H1 (cell line): ENCODE results near the gene SYDE1. TPM values are rescaled to one million over a fixed set of nuclear protein-coding genes. Genes with fewer than 3 reads are reported as not detected.

ENCODE experiments used
- CTCF ChIA-PET: fragments of 300-600 bp; sonication (Branson Sonifier 250); formaldehyde crosslinking; loops from one replicate; lab custom pipeline; 2021; ENCODE audit not compliant: partially characterized antibody; lab: Charles Lee
- POLR2A ChIA-PET: fragments of 300-600 bp; sonication (Branson Sonifier 250); formaldehyde crosslinking; loops from one replicate; lab custom pipeline; 2021; ENCODE audit warnings: inconsistent platforms; ENCODE audit not compliant: partially characterized antibody; lab: Charles Lee
- DNase-seq, 2 experiments: peaks; one replicate each; pipeline versions ENCODE4 v3.0.0 to v3.0.0-alpha.2; 2010 to 2022; ENCODE audit warnings: low spot score in 2 of 2, low read depth in 1 of 2, mixed read lengths in 1 of 2
- FAIRE-seq: peaks from 2 replicates; lab custom pipeline; 2011; peaks lifted over from hg19 to GRCh38; lab: Jason Lieb, UNC
- H2AFZ ChIP-seq: 2 replicates; pipeline ENCODE4 v1.8.1; 2012; ENCODE audit warnings: low read length, inconsistent platforms
- H2AK5ac ChIP-seq: 2 replicates; pipeline ENCODE4 v1.6.1; 2013; ENCODE audit warnings: low read depth, low read length
- H2BK120ac ChIP-seq: replicated peaks from 2 replicates; pipeline ENCODE3; 2013; ENCODE audit warnings: low read depth, low read length, inconsistent platforms
- H2BK12ac ChIP-seq: 2 replicates; pipeline ENCODE4 v1.6.1; 2013; ENCODE audit warnings: low read depth, low read length
- H2BK15ac ChIP-seq: 2 replicates; pipeline ENCODE4 v1.6.1; 2013; ENCODE audit warnings: low read length
- H2BK20ac ChIP-seq: 2 replicates; pipeline ENCODE4 v1.6.1; 2013; ENCODE audit warnings: low read length
- H2BK5ac ChIP-seq: 2 replicates; pipeline ENCODE4 v1.6.1; 2013; ENCODE audit warnings: low read depth, low read length
- H3K14ac ChIP-seq: 2 replicates; pipeline ENCODE4 v1.6.1; 2013; ENCODE audit warnings: inconsistent platforms; ENCODE audit not compliant: insufficient read length
- H3K18ac ChIP-seq: 2 replicates; pipeline ENCODE4 v1.6.1; 2013; ENCODE audit warnings: low read length; ENCODE audit errors: extremely low read depth
- H3K23ac ChIP-seq: 2 replicates; pipeline ENCODE4 v1.6.1; 2013; ENCODE audit warnings: inconsistent platforms; ENCODE audit not compliant: insufficient read length
- H3K23me2 ChIP-seq: 2 replicates; pipeline ENCODE4 v1.6.1; 2013; ENCODE audit warnings: low read depth, low read length
- H3K27ac ChIP-seq: 2 replicates; pipeline ENCODE4 v1.6.1; 2011; ENCODE audit warnings: low read depth, low read length, inconsistent platforms
- H3K27me3 ChIP-seq, 4 experiments: replicated peaks in 1 of 4; 1 replicate in 1 of 4; 2 replicates in 3 of 4; pipeline versions ENCODE4 v1.6.1 to v1.8.1; 2011 to 2013; ENCODE audit warnings: low read length in 3 of 4, mild to moderate bottlenecking in 3 of 4, inconsistent platforms in 2 of 4, mixed read lengths in 2 of 4, moderate library complexity in 1 of 4; ENCODE audit not compliant: control insufficient read depth in 3 of 4, insufficient read depth in 3 of 4; ENCODE audit errors: extremely low read depth in 1 of 4
- H3K36me3 ChIP-seq, 4 experiments: 2 replicates each; pipeline versions ENCODE4 v1.6.1 to v1.8.1; 2011 to 2013; ENCODE audit warnings: mild to moderate bottlenecking in 4 of 4, low read length in 3 of 4, moderate library complexity in 2 of 4, control low read depth in 1 of 4, inconsistent platforms in 1 of 4; ENCODE audit not compliant: insufficient read depth in 4 of 4, control insufficient read depth in 2 of 4
- H3K4ac ChIP-seq: replicated peaks from 2 replicates; pipeline ENCODE3; 2013; ENCODE audit warnings: low read length, low read depth, mixed read lengths, inconsistent platforms; ENCODE audit not compliant: insufficient read length
- H3K4me1 ChIP-seq, 4 experiments: replicated peaks in 1 of 4; 1 replicate in 1 of 4; 2 replicates in 3 of 4; pipeline versions ENCODE4 v1.6.1 to v1.8.1; 2011 to 2013; ENCODE audit warnings: low read length in 3 of 4, inconsistent platforms in 2 of 4, mixed read lengths in 1 of 4; ENCODE audit not compliant: insufficient read depth in 4 of 4, control insufficient read depth in 3 of 4
- H3K4me2 ChIP-seq, 2 experiments: 2 replicates each; pipeline versions ENCODE4 v1.6.1 to v1.8.1; 2011 to 2013; ENCODE audit warnings: low read depth in 2 of 2, low read length in 2 of 2, control low read depth in 1 of 2, inconsistent platforms in 1 of 2, mild to moderate bottlenecking in 1 of 2; ENCODE audit not compliant: insufficient read depth in 1 of 2
- H3K4me3 ChIP-seq, 4 experiments: fragments of 200-600, 300-600 bp in 1 of 4; sonication (generic), shearing (Covaris generic), sonication (Bioruptor Twin) in 1 of 4; 2 replicates each; pipeline versions ENCODE4 v1.5.1 to v1.8.1; 2011 to 2016; ENCODE audit warnings: low read length in 4 of 4, low read depth in 3 of 4, control low read depth in 2 of 4, inconsistent platforms in 2 of 4, mild to moderate bottlenecking in 2 of 4, mixed read lengths in 1 of 4, moderate library complexity in 1 of 4; ENCODE audit not compliant: insufficient read depth in 2 of 4; ENCODE audit errors: extremely low read depth in 1 of 4
- H3K56ac ChIP-seq: replicated peaks from 2 replicates; pipeline ENCODE3; 2013; ENCODE audit warnings: low read depth, mild to moderate bottlenecking, mixed read lengths, low read length, inconsistent platforms; ENCODE audit not compliant: insufficient read length
- H3K79me1 ChIP-seq: 2 replicates; pipeline ENCODE4 v1.6.1; 2013; ENCODE audit warnings: low read depth, low read length, control low read depth
- H3K79me2 ChIP-seq, 2 experiments: 2 replicates each; pipeline versions ENCODE4 v1.6.1 to v1.8.1; 2012 to 2013; ENCODE audit warnings: low read length in 2 of 2, mild to moderate bottlenecking in 2 of 2, inconsistent platforms in 1 of 2; ENCODE audit not compliant: insufficient read depth in 2 of 2, control insufficient read depth in 1 of 2
- H3K9ac ChIP-seq, 4 experiments: replicated peaks in 1 of 4; 1 replicate in 1 of 4; 2 replicates in 3 of 4; pipeline versions ENCODE4 v1.6.1 to v1.8.1; 2011 to 2013; ENCODE audit warnings: low read depth in 3 of 4, low read length in 3 of 4, control low read depth in 2 of 4, mild to moderate bottlenecking in 2 of 4, moderate library complexity in 2 of 4, inconsistent platforms in 1 of 4; ENCODE audit errors: extremely low read depth in 1 of 4
- H3K9me3 ChIP-seq, 2 experiments: 2 replicates each; pipeline versions ENCODE4 v1.6.1 to v1.8.1; 2012 to 2013; ENCODE audit warnings: mild to moderate bottlenecking in 2 of 2, moderate library complexity in 2 of 2, control low read depth in 1 of 2, inconsistent platforms in 1 of 2, low read depth in 1 of 2, low read length in 1 of 2, mixed read lengths in 1 of 2; ENCODE audit not compliant: insufficient read depth in 2 of 2
- H4K20me1 ChIP-seq, 2 experiments: replicated peaks in 1 of 2; 2 replicates each; pipeline versions ENCODE3 to v1.8.1; 2011 to 2013; ENCODE audit warnings: inconsistent platforms in 2 of 2, low read length in 2 of 2, mild to moderate bottlenecking in 1 of 2; ENCODE audit not compliant: insufficient read depth in 2 of 2, control insufficient read depth in 1 of 2
- H4K5ac ChIP-seq: 2 replicates; pipeline ENCODE4 v1.6.1; 2013; ENCODE audit warnings: low read length, low read depth, mixed read lengths, inconsistent platforms; ENCODE audit not compliant: insufficient read length
- H4K8ac ChIP-seq: 2 replicates; pipeline ENCODE4 v1.8.0; 2013; ENCODE audit warnings: mild to moderate bottlenecking, moderate library complexity, low read length, inconsistent platforms; ENCODE audit not compliant: insufficient read depth; ENCODE audit errors: extremely low read depth
- H4K91ac ChIP-seq: replicated peaks from 2 replicates; pipeline ENCODE3; 2013; ENCODE audit warnings: low read length, mixed read lengths, inconsistent platforms; ENCODE audit not compliant: insufficient read length
- CHD1 ChIP-seq: IDR thresholded peaks from 2 replicates; pipeline ENCODE4 v1.6.1; 2012; ENCODE audit warnings: low read depth, low read length, improper control_type of control experiment
- EP300 ChIP-seq, 2 experiments: IDR thresholded peaks; 1 replicate in 1 of 2; 2 replicates in 1 of 2; pipeline ENCODE4 v1.6.1; 2011 to 2012; ENCODE audit warnings: low read depth in 2 of 2, low read length in 2 of 2, mild to moderate bottlenecking in 2 of 2, borderline replicate concordance in 1 of 2, inconsistent platforms in 1 of 2, moderate library complexity in 1 of 2
- POU5F1 ChIP-seq: IDR thresholded peaks from 2 replicates; pipeline ENCODE4 v1.6.1; 2011; ENCODE audit warnings: low read depth, mild to moderate bottlenecking, low read length, moderate library complexity
- SIRT6 ChIP-seq: IDR thresholded peaks from one replicate; pipeline ENCODE4 v1.7.1; 2012; ENCODE audit warnings: low read length, inconsistent platforms
- WGBS, 2 experiments: shearing (Covaris generic) in 1 of 2; methylation state at CpG; one replicate each; pipeline versions ENCODE4 v1.1.6 to v1.1.7; 2013 to 2015; ENCODE audit warnings: low lambda C conversion rate in 2 of 2, mixed read lengths in 2 of 2, inconsistent platforms in 1 of 2, low coverage in 1 of 2, missing lambda C conversion rate in 1 of 2; ENCODE audit not compliant: insufficient replicate concordance in 2 of 2, insufficient coverage in 1 of 2, insufficient read length in 1 of 2; ENCODE audit errors: extremely low coverage in 1 of 2, missing lambda C conversion rate in 1 of 2; 5-methylcytosine and 5-hydroxymethylcytosine counted together
- long read RNA-seq, 2 experiments: library from RNA in 1 of 2; library from capped mRNA in 1 of 2; stranded (forward); transcript quantifications; one replicate each; pipeline ENCODE4 v2.0.0, GENCODE V29; 2021; ENCODE audit warnings: inconsistent platforms in 1 of 2
- polyA minus RNA-seq, 3 experiments: library from RNA; depleted of rRNA, polyadenylated mRNA; stranded (reverse); fragments of >200 nt; gene quantifications; 1 replicate in 2 of 3; 2 replicates in 1 of 3; pipeline ENCODE4 v1.2.3, GENCODE V29; 2011
- polyA plus RNA-seq, 7 experiments: library from polyadenylated mRNA; depleted of rRNA in 3 of 7; stranded (reverse) in 5 of 7; unstranded in 2 of 7; fragments of >200 nt in 5 of 7; fragments of 200-250 nt in 2 of 7; gene quantifications; 1 replicate in 5 of 7; 2 replicates in 1 of 7; 4 replicates in 1 of 7; pipeline versions ENCODE4 v1.2.1 to v1.2.3, GENCODE V29; 2011 to 2013; ENCODE audit warnings: missing spikeins in 2 of 7, mixed read lengths in 2 of 7
- total RNA-seq: library from RNA; stranded (reverse); fragmentation: NEBNext Ultra II Directional; extraction: Animal tissue kit (Norgen Biotek cat#: 25700); gene quantifications from 2 replicates; pipeline ENCODE4 v1.2.1, GENCODE V29; 2021

SYDE1 gene, protein sequence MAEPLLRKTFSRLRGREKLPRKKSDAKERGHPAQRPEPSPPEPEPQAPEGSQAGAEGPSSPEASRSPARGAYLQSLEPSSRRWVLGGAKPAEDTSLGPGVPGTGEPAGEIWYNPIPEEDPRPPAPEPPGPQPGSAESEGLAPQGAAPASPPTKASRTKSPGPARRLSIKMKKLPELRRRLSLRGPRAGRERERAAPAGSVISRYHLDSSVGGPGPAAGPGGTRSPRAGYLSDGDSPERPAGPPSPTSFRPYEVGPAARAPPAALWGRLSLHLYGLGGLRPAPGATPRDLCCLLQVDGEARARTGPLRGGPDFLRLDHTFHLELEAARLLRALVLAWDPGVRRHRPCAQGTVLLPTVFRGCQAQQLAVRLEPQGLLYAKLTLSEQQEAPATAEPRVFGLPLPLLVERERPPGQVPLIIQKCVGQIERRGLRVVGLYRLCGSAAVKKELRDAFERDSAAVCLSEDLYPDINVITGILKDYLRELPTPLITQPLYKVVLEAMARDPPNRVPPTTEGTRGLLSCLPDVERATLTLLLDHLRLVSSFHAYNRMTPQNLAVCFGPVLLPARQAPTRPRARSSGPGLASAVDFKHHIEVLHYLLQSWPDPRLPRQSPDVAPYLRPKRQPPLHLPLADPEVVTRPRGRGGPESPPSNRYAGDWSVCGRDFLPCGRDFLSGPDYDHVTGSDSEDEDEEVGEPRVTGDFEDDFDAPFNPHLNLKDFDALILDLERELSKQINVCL
- 16.8 and 17.7 TPM in 2 replicates for total RNA-seq
- polyA plus RNA-seq (2011; rRNA removed), result 12.0 and 16.1 TPM in 2 replicates
- 11.1 TPM for polyA plus RNA-seq (2011; cell fraction: cytosol; rRNA removed)
- polyA plus RNA-seq (2011; cell fraction: nucleus; rRNA removed), result 38.2 TPM
- polyA plus RNA-seq (2012, experiment 1 of 2), result 7.5 to 11.4 TPM (median 10.6 TPM) in 4 replicates
- 9.2 TPM for polyA plus RNA-seq (2012, experiment 2 of 2)
- 8.5 TPM for polyA plus RNA-seq (2013, experiment 1 of 2)
- polyA plus RNA-seq (2013, experiment 2 of 2), result 8.7 TPM
- polyA minus RNA-seq (2011; rRNA and poly(A)+ RNA removed), result 5.5 and 7.4 TPM in 2 replicates
- 11.4 TPM for polyA minus RNA-seq (2011; cell fraction: cytosol; rRNA and poly(A)+ RNA removed)
- 15.4 TPM for polyA minus RNA-seq (2011; cell fraction: nucleus; rRNA and poly(A)+ RNA removed)
- long read RNA-seq, experiment 1, partial matches to known transcripts, result 9 of 13 reads
- long read RNA-seq, experiment 1, other reads (novel, unspliced or antisense), result 2 of 13 reads
- long read RNA-seq, experiment 2, partial matches to known transcripts, result 1 of 2 reads
- long read RNA-seq, experiment 2, other reads (novel, unspliced or antisense), result 1 of 2 reads

DNA sequence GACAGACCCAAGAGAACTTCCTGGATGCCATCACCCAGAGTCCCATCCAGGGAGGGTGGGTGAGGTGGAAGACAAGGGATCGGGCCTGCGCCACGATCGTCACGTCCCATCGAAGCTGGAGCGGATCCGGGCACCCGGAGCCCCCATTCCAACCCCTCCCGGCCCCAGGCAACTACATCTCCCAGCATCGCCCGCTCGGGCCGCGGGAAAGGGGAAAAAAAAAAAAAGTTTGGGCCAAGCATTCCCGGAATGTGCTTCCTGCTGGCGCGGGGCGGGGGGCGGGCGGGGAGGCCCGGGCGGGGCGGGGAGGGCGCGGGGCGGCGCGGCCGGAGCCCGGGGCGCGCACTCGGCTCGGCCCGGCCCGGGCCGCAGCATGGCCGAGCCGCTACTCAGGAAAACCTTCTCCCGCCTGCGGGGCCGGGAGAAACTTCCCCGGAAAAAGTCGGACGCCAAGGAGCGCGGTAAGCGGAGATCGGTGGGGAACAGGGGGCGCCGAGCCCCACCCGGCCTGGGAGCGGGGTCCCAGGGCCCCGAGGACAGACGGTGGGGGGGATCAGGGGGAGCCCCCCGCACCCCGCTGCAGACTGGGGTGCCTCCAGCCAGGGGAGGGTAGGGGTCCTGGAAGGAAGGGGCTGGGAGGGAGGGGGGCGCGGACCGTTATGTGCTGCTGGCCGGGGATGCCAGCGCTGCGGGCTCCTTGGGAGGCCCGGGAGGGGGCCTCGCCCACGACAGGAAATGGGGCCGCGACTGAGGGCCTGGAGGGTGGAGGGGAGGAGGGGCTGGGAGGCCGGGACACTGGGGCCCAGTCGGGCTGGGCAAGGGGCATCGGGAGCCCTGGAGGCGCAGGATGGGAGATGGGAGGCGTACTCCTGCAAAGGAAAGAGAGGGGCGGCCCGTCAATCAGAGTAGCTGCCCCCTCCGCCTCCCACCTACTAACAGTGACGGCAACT, at the start of gene SYDE1:
Gene SYDE1, plus strand, starts transcription at position 341 of the 950 bp plus-strand sequence. Its CDS starts 33 bp downstream, at position 374.
- Histone ChIP-seq H4K20me1 (peaks cover 0 to 2% of the 10 kb centered on the region in 2 experiments), H2AK5ac (peak within 1 kb of the TSS; percentile 86; the same call in 1 of the 2 replicates), H3K79me2 (peaks cover 0 to 11% of the 10 kb centered on the region in 2 experiments; a peak in 2 of 4 replicates), H3K4me1 (peaks cover 4 to 10% (median 6%) of the 10 kb centered on the region in 4 experiments), H3K4me3 (peak within 1 kb of the TSS; percentile 59 to 96 (median 66)), H3K27ac (peak within 1 kb of the TSS; percentile 75), H3K9me3 (peaks cover 4 to 15% of the 10 kb centered on the region in 2 experiments; a peak in 3 of 4 replicates), H2AFZ (peak within 1 kb of the TSS; percentile 72; the same call in 1 of the 2 replicates), H3K27me3 (no peaks in the 10 kb centered on the region), H2BK15ac (peak within 1 kb of the TSS; percentile 61; the same call in 1 of the 2 replicates), H3K18ac (peak within 1 kb of the TSS; percentile 98), H2BK120ac (peak within 1 kb of the TSS; percentile 45), H3K14ac (peak within 1 kb of the TSS; percentile 13), H4K91ac (peak within 1 kb of the TSS; percentile 99), H3K23me2 (peaks cover 13% of the 10 kb centered on the region), H3K4me2 (peak within 1 kb of the TSS; percentile 82 to 89), H4K8ac (peak within 1 kb of the TSS; percentile 92), H3K4ac (peak within 1 kb of the TSS; percentile 71), H3K36me3 (peaks cover 5 to 33% (median 18%) of the 10 kb centered on the region in 4 experiments; a peak in 7 of 8 replicates), H3K9ac (peak within 1 kb of the TSS; percentile 52 to 84 (median 74)), H2BK5ac (peak within 1 kb of the TSS; percentile 93), H2BK12ac (peak within 1 kb of the TSS; percentile 84), H3K79me1 (no peaks in the 10 kb centered on the region; the same call in 1 of the 2 replicates), H3K56ac (peak within 1 kb of the TSS; percentile 89), H3K23ac (no peak within 1 kb of the TSS), H4K5ac (peak within 1 kb of the TSS; percentile 98), H2BK20ac (no peak within 1 kb of the TSS)
- peak in 1 of 2 experiments; percentile 83 for DNase-seq
- ChIA-PET POLR2A (interaction anchor here (1.1 to 6.0 kb wide), 8 partner anchors 8 to 312 kb away, joined by 3 to 52 read pairs (median 5); partner anchors contain the start of gene BRD4), CTCF (interaction anchor here (0.7 to 8.0 kb wide), 9 partner anchors 13 to 759 kb away, joined by 3 to 120 read pairs (median 4); no protein-coding TSS in a partner anchor)
- WGBS, 2 experiments, result 5% methylated on average over 9 of the region's 78 CpGs; no CpG with 5 or more reads in 1 of the 2 experiments
- no peak for FAIRE-seq
- TF ChIP-seq CHD1, result no peak
- TF ChIP-seq POU5F1, result no peak
- TF ChIP-seq SIRT6, result no peak
- no peak for TF ChIP-seq EP300 (IDR thresholded peaks at IDR 0.05; ENCODE audit: borderline replicate concordance in 1 of 2, low read depth in 2 of 2, low read length in 2 of 2)
